ENCODE data around the gene IQGAP2.
"Not testable (repeated sequence)": the region's sequence is repeated elsewhere in the genome, so short reads cannot be mapped to it uniquely, and the experiment has no call there.

The IQGAP2 gene

DNA sequence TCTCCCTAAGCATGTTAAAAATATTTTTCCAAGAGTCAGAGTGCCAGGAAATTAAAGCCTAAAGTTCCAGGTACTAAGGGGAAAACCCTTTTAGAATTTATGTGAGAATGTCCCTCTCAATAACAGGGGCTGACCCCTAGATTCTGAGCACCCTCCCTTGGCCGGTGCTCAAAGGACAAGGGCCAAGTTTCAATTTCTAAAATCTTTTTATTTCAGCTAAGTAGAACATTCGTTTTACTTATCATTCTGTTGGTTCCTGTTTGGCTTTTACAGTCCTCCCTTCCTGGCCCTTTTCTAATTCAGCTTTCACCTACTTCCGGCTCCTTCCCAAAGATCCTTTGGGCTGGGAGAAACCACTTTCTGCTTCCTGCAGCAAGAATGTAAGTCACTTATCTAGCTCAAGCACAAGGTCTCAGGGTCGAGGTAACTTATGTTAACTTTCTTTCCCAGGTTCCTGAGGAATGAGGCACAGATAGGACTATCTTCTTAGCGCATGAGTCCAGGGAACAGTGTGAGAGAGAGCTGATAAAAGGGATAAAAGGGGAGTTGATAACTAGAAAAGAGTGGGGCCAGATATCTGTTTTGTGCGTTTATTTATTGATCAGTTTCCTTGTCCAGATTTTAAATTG, 254.7 kb downstream of the IQGAP2 start:
- DNase-seq (ENCODE audit: low read depth) = no peak

DNA sequence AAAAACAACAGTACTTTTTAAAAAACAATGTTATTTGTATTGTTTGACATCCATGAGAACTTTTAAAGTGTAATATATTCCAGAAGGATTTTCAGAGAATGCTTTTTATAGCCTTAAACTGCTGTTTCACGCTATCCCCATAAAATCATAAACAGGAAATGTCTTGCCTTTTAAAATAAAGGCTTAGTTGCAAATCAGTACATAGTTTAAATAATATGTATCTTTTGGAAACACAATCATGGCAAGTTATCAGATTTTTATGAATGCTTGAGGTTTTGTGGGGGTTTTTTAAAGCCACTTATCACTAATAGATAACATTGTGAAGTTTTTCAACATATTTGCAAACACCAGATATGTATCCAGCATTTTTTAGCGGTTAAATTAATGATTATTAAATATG, 257.3 kb downstream of the IQGAP2 start:
- DNase-seq (ENCODE audit: low read depth) = no peak

DNA sequence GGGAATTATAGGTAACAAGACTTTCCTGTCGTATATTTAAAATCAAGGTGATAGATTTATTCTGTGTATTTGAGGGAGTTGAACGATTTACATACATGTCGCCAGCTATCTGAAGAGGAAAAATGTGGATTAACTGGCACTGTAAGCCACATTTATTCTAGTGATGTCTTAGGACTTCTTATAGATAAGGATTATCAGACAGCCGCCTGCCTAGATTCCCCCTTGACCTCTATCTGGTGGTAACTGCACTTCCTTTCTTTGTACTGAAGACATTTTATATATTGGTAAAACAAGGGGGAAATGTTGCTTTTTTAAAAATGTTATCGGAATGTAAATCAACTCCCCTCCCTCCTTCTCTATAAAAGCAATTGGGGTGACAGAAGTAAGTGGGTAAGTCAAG, 259.4 kb downstream of the IQGAP2 start:
- no peak for DNase-seq (ENCODE audit: low read depth)

DNA sequence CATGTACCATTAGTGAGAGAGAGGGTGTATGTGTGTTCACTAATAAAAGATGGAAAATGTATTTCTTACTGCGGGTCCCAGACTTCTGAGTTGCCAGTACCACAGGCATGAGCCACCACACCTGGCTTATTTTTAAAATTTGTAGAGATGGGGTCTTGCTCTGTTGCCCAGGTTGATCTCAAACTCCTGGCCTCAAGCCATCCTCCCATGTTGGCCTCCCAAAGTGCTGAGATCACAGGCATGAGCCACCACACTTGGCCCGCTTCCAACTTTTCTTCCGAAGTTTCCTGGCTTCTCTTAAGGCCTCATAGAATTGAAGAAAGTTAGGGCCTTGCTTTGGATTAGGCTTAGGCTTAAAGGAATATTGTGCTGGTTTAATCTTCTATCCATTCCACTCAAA, 260.5 kb downstream of the IQGAP2 start:
- DNase-seq (ENCODE audit: low read depth) = no peak

DNA sequence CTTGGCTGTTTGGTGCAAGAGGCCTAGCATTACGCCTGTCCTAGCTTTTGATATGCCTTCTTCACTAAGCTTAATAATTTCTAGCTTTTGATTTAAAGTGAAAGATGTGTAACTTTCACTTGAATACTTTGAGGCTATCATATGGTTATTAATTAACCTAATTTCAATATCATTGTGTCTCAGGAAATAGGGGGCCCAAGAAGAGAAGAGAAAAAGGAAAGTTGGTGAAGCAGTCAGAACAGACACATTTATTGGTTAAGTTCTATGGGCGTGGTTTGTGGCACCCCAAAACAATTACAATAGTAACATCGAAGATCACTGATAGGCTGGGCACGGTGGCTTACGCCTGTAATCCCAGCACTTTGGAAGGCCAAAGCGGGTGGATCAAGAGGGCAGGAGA, 261.0 kb downstream of the IQGAP2 start:
- DNase-seq (ENCODE audit: low read depth) = no peak

DNA sequence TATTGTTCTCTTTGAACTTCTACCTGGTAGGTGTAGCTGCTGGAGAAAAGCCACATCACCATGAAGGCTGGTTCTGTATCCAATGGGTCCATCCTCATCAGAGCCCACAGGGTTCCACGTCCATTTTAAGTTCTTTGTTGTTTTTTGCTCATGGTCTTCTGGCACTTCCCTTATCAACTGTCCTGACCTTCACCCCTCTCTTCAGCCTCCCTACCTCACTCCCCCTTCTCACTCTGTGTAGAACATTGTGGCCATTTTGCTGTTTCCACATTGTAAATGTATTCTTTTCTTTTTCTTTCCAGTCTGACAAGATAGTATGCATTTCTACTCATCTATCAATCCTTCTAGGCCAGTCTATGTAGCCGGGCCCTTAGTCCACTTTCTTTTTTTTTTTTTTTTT, 264.4 kb downstream of the IQGAP2 start:
- DNase-seq (ENCODE audit: low read depth) = no peak

DNA sequence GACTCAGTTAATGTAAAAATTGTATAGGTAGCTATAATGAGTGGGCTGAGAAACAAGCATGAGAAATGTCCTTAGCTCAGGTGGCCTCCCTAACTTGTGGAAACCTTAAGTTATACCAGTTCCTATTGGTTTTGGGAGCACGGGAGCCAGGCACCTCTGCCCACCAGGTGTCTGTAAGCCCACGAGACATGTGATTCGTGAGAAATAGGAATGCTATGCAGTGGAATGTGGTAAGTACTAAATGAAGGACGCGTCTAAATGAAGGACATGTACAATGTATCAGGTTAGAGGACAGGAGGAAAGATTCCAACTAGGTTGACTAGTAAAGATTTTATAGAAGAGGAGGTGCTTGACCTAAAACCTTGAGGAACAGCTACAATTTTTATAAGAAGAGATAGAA, 266.2 kb downstream of the IQGAP2 start:
- no peak for DNase-seq (ENCODE audit: low read depth)

DNA sequence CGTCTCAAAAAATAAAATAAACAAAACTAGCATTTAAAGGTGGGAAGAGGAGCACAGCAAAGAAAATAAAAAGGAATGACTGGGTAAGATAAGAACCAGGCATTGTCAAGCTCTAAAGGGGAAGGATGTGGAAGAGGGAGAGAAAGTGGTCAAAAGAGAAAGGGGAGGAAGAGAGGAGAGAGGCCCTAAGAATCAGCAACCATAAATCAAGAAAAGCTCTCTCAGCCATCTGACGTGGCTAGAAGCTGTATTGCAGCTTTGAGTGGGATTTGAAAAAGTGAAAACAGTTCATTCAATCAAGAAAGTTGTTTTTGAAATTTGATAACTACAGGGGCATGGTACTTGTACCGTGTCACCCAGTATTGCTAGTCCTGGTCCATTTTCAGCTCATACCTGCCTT, 267.4 kb downstream of the IQGAP2 start:
- DNase-seq (ENCODE audit: low read depth) = no peak

DNA sequence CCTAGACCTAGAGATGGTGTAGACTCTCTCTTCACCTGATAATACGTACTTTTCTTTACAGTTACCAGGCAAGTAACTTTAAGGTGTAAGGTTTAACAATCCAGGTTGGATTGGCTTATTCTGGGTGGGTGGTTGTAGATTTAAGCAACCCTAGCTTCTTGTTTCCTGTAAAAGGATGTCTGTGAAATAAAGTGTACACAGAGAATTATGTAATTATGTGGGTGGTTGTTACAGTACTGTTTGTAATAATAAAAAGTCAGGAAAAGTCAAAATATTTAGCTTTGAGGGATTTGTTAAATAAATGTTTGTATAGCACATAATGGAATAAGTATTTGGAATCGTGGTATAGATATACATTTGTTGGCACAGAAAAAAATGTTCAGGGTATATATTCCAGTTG, 269.2 kb downstream of the IQGAP2 start:
- DNase-seq (ENCODE audit: low read depth) = no peak

DNA sequence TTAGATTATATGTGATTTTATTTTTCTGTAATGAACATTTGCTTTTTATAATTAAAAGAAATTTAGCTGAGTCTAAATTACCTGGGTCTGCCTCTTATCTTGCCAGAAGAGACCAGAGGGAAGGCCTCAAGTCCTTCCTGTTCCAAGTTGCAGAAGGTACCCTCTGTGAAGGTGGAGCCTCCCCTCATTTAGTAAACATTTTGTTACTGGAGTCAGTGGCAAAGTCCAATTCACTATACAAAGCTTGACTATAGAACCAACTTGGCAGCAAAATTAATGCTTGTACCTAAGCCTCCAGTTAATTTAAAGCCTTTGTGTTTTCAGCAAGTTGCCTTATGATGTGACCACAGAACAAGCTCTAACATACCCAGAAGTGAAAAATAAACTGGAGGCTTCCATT, 270.0 kb downstream of the IQGAP2 start:
- no peak for DNase-seq (ENCODE audit: low read depth)

DNA sequence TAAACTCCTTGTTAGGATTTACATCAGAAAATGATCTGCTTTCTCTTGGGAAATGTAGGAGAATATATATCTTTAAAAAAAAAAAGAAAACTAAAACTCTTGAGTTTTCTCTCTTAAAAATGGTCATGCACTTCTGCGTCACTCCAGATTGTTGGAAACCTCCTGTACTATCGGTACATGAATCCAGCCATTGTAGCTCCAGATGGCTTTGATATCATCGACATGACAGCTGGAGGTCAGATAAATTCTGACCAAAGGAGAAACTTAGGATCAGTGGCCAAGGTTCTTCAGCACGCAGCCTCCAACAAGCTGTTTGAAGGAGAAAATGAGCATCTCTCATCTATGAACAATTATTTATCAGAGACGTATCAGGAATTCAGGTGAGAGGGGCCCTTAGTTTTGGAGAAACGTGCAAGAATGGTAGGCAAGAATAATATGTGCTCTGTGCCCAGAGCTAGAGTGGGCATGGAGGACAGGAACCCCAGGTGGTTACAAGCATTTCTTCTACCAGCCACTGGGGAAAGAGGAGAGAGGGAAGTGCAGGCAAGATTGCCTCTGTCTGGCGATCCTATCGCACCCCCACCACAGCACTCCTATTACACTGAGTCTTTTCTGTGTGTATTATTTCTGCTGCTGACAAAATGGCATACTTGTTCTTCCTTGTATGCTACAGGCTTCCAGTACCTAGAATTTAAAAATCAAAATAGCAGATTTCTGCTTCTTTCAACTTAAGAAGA, 271.4 kb downstream of the IQGAP2 start:
- no peak for DNase-seq (ENCODE audit: low read depth)

DNA sequence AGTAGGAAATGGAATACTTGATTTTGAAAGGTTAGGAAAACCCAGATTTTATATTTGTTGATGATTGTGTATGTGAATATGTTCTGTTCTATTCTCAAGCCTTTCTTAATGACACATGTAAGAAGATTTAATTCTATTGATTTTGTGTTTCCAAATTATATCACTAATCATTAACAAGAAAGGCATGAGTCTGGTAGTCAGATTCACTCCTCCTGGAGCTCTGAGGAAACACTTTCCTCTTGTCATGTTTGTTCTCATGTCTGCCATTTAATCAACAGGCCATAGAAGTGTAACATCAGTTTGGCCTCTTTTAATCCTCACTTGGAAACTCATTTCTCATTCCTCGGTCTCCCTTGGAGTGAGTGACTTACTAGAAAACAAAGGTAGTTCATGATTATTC, 272.3 kb downstream of the IQGAP2 start:
- no peak for DNase-seq (ENCODE audit: low read depth)

DNA sequence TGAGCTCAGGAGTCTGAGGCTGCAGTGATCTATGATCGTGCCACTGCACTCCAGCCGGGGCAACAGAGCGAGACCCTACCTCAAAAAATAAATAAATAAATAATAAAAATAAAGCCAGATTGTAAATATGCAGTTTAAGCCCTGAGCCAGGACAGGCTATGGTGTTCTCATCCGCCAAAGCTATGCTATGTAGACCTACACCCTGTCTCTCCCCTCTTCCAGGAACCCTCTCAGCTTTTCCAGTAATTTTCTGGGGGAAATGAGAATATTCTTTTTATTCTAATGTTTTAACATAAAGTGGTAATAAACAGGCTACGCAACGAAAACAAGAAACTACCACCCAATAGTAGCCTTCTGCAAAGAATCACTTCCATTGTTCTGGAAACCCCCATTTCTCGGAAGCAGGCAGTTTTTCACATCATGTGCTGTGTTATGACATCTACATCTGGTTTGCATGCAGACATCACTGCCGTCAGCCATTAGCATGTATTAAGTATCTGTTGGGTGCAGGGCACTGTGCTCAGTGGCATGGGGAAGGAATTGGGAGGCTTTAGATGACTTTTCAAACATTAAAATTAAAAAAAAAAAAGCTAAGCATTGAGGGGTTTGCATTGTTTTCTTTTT, 274.9 kb downstream of the IQGAP2 start:
- DNase-seq (ENCODE audit: low read depth) = no peak

DNA sequence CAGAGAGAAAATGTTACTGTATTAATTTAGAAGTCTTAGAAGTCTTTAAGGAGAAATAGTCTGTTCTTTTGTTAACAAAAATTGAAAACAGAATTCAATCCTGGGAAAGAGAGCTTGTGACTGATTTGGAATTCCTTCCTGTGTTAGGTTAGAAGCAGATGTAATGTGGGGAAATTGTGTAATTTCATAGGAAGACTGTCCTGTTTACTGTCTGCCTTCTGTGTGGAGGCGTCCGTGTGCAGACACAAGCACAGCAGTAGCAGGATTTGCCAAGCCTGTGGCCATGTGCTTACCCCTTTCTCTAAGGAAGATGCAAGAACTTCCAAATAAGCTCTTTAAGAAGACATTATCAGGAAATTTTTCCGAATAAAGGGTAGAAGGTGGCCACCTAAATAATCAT, 276.1 kb downstream of the IQGAP2 start:
- DNase-seq (ENCODE audit: low read depth) = no peak

DNA sequence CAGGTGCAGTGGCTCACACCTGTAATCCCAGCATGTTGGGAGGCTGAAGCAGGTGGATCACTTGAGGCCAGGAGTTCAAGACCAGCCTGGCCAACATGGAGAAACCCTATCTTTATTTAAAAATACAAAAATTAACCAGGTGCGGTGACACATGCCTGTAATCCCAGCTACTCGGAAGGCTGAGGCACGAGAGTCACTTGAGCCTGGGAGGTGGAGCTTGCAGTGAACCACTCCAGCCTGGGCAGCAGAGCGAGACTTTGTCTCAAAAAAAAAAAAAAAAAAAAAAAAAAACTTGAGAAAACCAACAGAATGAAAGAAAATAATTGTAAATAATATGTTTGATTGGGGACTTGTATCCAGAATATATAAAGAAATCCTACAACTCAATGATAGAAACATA, 277.7 kb downstream of the IQGAP2 start:
- not testable (repeated sequence) for DNase-seq (ENCODE audit: low read depth)

DNA sequence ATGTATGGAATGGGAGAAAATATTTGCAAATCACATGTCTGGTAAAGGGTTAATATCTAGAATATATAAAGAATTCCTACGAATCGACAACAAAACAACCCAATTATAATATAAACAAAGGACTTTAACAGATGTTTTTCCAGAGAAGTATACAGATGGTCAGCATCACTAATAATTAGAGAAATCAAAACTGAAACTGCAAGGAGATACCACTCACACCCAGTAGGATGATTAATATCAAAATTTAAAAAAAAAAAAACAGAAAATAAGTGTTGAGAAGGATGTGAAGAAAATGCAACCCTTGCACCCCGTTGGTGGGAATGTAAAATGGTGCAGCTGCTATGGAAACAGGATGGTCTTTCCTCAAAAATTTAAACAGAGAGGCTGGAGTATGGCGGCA, 278.2 kb downstream of the IQGAP2 start:
- DNase-seq (ENCODE audit: low read depth) = no peak

DNA sequence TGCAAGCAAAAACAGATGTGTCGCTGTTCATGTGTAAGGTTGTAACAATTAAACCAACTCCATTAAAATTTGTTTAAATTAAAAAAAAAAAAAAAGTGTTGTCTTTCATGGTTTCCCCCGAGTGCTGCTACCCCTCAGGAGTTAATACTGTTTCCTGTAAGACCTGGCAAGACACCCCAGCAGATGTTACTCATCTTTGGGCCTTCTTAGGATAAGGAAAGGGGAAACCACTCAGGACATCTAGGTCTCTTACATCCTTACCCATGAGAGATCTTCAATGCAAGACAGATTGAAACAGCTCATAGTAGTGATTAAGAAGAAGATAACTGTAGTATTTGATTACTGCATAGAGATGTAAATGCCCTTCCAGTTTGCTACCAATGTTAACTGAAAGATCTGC, 279.3 kb downstream of the IQGAP2 start:
- no peak for DNase-seq (ENCODE audit: low read depth)

DNA sequence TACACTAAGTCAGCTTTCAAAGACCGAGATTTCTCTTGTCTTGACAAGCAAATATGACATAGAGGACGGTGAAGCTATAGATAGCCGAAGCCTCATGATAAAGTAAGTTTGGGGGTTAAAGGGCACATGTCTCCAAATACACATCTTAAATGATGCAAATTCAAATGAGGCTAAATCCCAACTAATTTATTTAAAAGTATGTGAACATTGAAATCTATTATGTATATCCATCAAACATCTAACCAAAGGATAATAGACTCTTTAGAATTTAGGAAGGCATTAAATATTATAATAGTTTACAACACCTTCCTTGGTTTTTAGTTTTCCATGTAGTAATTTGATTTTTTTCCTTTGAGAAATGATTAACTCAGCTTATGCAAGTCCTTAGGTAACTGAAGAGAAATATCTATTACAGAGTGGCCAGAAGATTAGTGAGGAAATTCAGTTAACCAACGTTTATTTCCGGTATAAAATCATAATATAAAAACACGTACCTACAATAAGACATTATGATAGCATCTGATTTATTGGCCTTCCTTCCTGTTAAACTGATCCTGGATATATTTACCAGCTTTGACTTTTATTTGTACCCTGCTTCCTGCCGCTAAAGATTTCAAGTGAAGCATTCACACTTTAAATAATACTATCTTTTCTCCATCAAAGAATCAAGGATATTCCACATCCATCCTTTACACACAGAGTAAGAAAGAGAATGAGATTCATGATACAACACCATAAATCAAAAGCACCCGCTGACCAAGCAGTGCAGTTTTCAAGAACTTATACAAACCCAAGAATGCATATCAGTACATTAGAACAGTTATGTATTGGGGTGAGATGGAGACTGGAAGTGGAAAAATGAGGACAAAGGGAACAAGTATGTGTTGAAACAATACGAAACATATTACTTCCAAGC, 281.0 kb downstream of the IQGAP2 start:
- no peak for DNase-seq (ENCODE audit: low read depth)

DNA sequence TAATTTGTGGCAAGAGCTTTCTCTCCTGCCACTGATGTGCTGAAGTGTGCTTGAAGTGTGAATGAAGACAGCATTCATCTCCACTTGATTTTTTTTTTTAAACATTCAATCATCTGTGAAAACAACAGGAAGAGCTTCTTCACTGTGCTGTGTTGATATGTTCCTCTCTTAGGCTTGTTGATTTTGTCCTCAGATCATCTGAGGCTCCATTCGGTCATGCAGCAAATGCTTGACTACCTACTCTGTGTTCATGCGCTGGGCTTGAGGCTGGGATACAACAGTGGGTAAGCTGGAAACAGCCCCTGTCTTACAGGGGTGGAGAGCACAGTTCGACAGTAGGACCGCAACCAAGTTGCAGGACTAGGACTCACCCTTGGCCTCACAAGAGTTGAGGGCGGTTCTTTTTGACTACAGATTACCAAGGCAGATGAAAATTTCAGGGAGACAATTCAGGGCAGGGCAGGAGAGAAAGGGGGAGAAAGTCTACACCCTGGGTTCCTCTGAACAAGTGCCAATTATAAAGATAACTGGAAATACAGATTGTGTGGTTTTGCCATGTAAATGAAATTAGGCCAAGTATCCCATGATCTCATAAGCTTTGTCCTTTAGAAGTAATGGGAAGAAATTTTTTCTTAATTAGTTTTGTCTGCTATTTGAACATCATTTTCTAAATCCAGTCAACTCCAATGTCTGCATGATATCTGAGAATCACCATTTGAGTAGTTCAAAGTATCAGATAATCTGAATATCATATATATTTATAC, 281.9 kb downstream of the IQGAP2 start:
- no peak for DNase-seq (ENCODE audit: low read depth)

DNA sequence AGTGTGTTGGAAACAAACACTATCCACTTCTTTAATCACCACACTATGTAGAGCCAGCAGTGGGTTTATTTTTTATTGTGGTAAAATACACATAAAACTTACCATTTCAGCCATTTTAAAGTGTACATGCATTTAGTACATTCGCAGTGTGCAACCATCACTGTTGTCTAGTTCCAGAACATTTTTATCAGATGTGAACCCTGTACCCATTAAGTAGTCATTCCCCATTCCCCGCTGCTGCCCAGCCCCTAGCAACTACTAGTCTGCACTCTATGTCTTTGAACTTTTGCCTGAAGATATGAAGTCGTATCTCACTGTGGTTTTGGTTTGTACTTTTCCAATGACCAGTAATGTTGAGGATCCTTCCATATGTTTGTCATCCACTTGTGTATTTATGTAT, 282.6 kb downstream of the IQGAP2 start:
- DNase-seq (ENCODE audit: low read depth) = no peak

DNA sequence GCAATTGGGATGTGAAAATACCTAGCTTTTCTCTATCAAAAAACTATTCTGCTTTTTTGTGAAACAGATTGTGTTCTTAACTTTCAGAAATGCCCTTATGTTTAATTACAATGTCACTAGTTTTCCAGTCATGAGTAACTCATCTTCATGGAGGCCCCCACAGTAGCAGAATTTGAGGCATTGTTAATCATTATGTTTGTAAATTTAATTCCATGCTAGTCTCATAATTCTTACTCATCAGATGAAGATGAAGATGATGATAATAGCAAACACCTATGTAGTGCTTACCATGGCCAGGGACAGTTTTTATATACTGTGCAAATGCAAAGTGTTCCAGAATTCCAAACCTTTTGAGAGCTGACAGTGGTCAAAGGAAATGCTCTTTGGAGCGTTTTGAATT, 285.1 kb downstream of the IQGAP2 start:
- no peak for DNase-seq (ENCODE audit: low read depth)

DNA sequence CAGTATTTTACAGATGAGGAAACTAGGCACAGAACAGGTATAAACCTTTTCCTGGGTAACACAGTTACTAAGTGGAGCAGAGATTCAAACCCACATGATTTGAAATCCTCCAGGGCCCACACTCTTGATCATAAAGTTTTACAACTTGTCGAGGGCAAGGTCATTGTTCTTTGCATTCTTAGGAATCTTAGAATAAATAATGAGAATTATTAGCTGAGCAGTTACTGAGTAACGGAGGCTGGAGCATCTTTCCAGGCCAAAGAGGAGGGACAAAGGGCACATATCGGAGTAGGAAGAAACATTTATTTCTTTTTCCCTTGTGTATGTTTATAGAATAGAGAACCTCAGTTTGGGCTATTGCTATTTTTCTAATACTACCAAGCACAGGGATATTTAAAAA, 285.8 kb downstream of the IQGAP2 start:
- no peak for DNase-seq (ENCODE audit: low read depth)
